Measurements from ENCODE around the gene PAK2.
"Not testable (repeated sequence)": the region's sequence is repeated elsewhere in the genome, so short reads cannot be mapped to it uniquely, and the experiment has no call there.

GRCh38 chr3:196848375-196848774 is 108.7 kb downstream of the PAK2 start:
- TF ChIP-seq, protein P1, sequence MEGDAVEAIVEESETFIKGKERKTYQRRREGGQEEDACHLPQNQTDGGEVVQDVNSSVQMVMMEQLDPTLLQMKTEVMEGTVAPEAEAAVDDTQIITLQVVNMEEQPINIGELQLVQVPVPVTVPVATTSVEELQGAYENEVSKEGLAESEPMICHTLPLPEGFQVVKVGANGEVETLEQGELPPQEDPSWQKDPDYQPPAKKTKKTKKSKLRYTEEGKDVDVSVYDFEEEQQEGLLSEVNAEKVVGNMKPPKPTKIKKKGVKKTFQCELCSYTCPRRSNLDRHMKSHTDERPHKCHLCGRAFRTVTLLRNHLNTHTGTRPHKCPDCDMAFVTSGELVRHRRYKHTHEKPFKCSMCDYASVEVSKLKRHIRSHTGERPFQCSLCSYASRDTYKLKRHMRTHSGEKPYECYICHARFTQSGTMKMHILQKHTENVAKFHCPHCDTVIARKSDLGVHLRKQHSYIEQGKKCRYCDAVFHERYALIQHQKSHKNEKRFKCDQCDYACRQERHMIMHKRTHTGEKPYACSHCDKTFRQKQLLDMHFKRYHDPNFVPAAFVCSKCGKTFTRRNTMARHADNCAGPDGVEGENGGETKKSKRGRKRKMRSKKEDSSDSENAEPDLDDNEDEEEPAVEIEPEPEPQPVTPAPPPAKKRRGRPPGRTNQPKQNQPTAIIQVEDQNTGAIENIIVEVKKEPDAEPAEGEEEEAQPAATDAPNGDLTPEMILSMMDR (IDR thresholded peaks at IDR 0.05 in 2 of 3, conservative IDR thresholded peaks at IDR 0.05 in 1 of 3; ENCODE audit: borderline replicate concordance in 1 of 3, insufficient read depth in 1 of 3, low read depth in 2 of 3, low read length in 2 of 3) = not testable (repeated sequence)
- TF ChIP-seq EZH2phosphoT487 (IDR thresholded peaks at IDR 0.05; ENCODE audit: borderline replicate concordance); ZFX (IDR thresholded peaks at IDR 0.05); YY1 (IDR thresholded peaks at IDR 0.05; ENCODE audit: extremely low read depth, insufficient replicate concordance, low read depth, low read length): not testable (repeated sequence)

Data from HCT116 (cell line).